ENCODE data around the gene MARCHF10.

Gene MARCHF10

DNA sequence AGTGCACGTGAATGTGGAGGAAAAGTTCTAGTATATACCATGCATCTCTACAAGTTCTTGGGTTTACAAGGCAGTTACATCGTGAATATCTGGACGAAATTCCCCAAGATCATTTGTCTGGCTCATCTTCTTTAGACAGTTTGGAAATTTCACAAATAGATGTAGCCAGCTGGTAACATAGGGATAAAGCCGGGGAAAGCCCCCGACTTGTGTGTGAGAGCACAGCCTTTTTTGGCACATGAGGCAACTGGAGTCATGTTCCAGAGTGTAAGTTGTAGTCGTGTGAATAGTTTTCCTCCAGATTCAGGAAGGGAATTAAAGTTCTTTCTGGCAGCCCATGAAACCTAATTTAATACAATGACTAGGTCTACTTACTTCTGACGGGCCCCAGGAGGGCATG, 62.3 kb downstream of the MARCHF10 start:
- TF ChIP-seq, protein P1, sequence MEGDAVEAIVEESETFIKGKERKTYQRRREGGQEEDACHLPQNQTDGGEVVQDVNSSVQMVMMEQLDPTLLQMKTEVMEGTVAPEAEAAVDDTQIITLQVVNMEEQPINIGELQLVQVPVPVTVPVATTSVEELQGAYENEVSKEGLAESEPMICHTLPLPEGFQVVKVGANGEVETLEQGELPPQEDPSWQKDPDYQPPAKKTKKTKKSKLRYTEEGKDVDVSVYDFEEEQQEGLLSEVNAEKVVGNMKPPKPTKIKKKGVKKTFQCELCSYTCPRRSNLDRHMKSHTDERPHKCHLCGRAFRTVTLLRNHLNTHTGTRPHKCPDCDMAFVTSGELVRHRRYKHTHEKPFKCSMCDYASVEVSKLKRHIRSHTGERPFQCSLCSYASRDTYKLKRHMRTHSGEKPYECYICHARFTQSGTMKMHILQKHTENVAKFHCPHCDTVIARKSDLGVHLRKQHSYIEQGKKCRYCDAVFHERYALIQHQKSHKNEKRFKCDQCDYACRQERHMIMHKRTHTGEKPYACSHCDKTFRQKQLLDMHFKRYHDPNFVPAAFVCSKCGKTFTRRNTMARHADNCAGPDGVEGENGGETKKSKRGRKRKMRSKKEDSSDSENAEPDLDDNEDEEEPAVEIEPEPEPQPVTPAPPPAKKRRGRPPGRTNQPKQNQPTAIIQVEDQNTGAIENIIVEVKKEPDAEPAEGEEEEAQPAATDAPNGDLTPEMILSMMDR (IDR thresholded peaks at IDR 0.05; ENCODE audit: insufficient read depth, low read length, poor library complexity, severe bottlenecking) = no peak
- no peaks in the 10 kb centered on the region; the same call in 1 of the 2 replicates for H3K27me3 ChIP-seq (replicated peaks; ENCODE audit: control insufficient read depth, insufficient read depth, low read length)

DNA sequence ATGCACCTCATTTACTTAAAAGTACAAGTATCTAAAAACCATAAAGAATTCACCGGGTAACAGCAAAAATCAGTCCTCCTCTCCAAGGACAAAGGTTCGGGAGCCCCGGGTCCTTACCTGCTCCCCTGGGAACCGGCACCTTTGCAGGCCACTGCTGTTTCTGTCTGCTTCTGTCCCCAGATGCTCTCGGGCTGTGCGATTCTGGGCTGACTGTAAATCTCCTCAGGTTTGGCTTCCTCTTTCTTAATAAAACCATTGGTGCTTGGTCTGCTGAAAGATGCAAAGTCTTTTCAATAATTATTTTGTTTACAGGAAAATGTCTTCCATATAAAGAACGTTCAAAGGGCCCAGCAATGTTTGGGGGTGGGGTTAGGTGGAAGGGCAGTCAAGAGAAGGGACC, 63.9 kb downstream of the MARCHF10 start:
- no peaks in the 10 kb centered on the region for H3K27me3 ChIP-seq (replicated peaks; ENCODE audit: control insufficient read depth, insufficient read depth, low read length)
- DNase-seq (ENCODE audit: extremely low read depth, insufficient read length) = no peak
- TF ChIP-seq, protein P1 (IDR thresholded peaks at IDR 0.05; ENCODE audit: insufficient read depth, low read length, poor library complexity, severe bottlenecking) = no peak
- no peak overlapping the region for H3K4me3 ChIP-seq (replicated peaks; ENCODE audit: low read depth, low read length)
- H3K36me3 ChIP-seq (ENCODE audit: control insufficient read depth, insufficient read depth, low read length) = no peaks in the 10 kb centered on the region

More for the DNA sequence above, 62.3 kb downstream of the MARCHF10 start:
- no peaks in the 10 kb centered on the region for H3K36me3 ChIP-seq (ENCODE audit: control insufficient read depth, insufficient read depth, low read length)
- no peak overlapping the region for H3K4me3 ChIP-seq (replicated peaks; ENCODE audit: low read depth, low read length)
- DNase-seq (ENCODE audit: extremely low read depth, insufficient read length) = no peak

DNA sequence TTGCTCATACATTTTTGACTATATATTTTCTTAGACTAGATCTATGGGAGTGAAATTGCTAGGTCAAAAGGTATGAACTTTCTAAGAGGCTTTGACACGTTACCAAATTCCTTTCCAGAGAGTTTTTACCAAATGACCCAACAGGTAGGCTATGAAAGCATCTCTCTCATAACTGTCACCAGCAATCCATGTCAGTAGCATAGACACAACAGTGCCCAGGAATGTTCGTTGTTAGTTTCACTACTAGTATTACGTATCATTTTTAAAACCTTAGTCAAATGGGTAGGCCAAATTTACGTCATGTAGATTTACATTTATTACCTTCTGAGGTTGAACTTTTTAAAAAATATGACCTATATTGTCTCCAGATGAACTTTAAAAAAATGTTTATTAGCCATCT, 66.8 kb downstream of the MARCHF10 start:
- TF ChIP-seq, protein P1 (IDR thresholded peaks at IDR 0.05; ENCODE audit: insufficient read depth, low read length, poor library complexity, severe bottlenecking) = no peak
- Histone ChIP-seq H3K27me3 (replicated peaks; ENCODE audit: control insufficient read depth, insufficient read depth, low read length) (no peaks in the 10 kb centered on the region), H3K4me3 (replicated peaks; ENCODE audit: low read depth, low read length) (no peak overlapping the region), H3K36me3 (ENCODE audit: control insufficient read depth, insufficient read depth, low read length) (no peaks in the 10 kb centered on the region)
- DNase-seq (ENCODE audit: extremely low read depth, insufficient read length) = no peak

DNA sequence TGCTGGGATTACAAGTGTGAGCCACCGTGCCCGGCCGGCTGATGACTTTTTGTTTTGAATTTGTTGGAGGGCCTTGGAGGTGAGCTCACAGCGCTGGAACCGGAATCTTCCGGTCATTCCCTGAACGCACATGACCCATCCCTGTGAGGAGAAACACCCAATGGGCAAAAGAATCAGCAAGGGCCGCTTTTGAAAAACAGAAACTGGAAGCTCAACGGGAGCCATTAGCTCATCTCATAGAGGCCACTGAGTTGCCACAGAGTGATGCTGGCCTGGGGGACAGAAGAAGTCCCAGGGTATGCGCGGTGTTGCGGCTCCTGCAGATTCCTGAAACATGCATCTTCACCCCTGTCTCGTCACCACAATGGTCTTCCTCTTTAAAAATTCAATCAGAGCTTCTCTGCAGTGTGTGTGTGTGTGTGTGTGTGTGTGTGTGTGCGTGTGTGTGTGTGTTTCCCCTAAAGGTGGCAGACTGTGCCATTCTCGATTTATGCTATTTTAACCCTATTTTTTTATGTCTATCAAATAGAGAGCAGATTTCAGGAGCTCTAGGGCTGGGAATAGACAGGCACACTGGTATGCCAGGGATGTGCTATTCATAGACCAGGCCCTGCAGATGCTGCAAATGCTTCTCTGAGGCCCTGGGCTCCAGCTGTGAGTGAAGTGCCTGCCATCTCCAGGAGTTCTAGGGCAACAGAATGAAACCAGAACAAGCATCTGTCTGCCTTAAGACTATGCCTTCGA, 68.3 kb downstream of the MARCHF10 start:
- H3K4me3 ChIP-seq (replicated peaks; ENCODE audit: low read depth, low read length) = no peak overlapping the region
- TF ChIP-seq, protein P1 (IDR thresholded peaks at IDR 0.05; ENCODE audit: insufficient read depth, low read length, poor library complexity, severe bottlenecking) = no peak
- no peaks in the 10 kb centered on the region for H3K27me3 ChIP-seq (replicated peaks; ENCODE audit: control insufficient read depth, insufficient read depth, low read length)
- DNase-seq (ENCODE audit: extremely low read depth, insufficient read length) = no peak
- no peaks in the 10 kb centered on the region for H3K36me3 ChIP-seq (ENCODE audit: control insufficient read depth, insufficient read depth, low read length)

DNA sequence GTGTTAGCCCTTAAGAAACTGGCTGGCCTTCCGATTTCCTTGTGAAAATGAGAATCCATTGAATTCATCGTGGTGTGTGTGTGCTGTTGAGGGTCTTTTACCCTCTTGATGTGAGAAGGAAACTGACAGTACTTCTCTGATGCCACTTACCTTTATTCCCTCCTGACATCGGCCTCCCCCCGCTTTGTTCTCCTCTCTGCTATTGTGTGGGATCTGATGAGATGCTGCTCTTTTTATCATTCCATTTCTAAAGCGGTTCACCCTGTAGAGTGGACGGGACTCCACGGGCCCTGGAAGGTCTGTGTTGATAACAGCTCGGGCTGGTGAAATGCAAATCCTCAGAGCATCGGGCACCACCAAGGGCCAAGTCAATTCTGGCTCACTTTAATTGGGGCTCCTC, 69.8 kb downstream of the MARCHF10 start:
- DNase-seq (ENCODE audit: extremely low read depth, insufficient read length) = no peak
- Histone ChIP-seq H3K36me3 (ENCODE audit: control insufficient read depth, insufficient read depth, low read length) (no peaks in the 10 kb centered on the region), H3K4me3 (replicated peaks; ENCODE audit: low read depth, low read length) (no peak overlapping the region), H3K27me3 (replicated peaks; ENCODE audit: control insufficient read depth, insufficient read depth, low read length) (no peaks in the 10 kb centered on the region)
- TF ChIP-seq, protein P1 (IDR thresholded peaks at IDR 0.05; ENCODE audit: insufficient read depth, low read length, poor library complexity, severe bottlenecking) = no peak
